GM12892 (cell line): Measurements from ENCODE around the gene ARHGAP15.

Experiments
- POLR2A ChIP-seq: IDR thresholded peaks from 2 replicates; pipeline ENCODE4 v1.6.1; 2011; ENCODE audit warnings: low read depth, low read length, control low read depth
- POLR2AphosphoS5 ChIP-seq: IDR thresholded peaks from 2 replicates; pipeline ENCODE4 v1.6.1; 2011; ENCODE audit warnings: low read depth, low read length, control low read depth
- TAF1 ChIP-seq: IDR thresholded peaks from 2 replicates; pipeline ENCODE4 v1.6.1; 2011; ENCODE audit warnings: low read depth, mild to moderate bottlenecking, control low read depth, low read length, borderline replicate concordance

GRCh38 chr2:143705108-143705707 is 576.0 kb downstream of the ARHGAP15 start:
- TF ChIP-seq POLR2AphosphoS5 (no peak), POLR2A (no peak), TAF1 (no peak)
